ENCODE measurements around the gene GAS2. TPM values are rescaled to one million over a fixed set of nuclear protein-coding genes. Genes with fewer than 3 reads are reported as not detected.

Gene GAS2
- total and polyA plus RNA-seq, 7 donors = 1.1 to 4.8 (median 1.6) TPM

GRCh38 chr11:22669368-22669767 lies 3.0 kb downstream of the GAS2 start:
- no peak overlapping the region for H3K27ac ChIP-seq
- 90 to 94% methylated on average over 2 of the region's 2 CpGs for WGBS, 2 donors
- no peaks in the 10 kb centered on the region for H3K9me3 ChIP-seq
- H3K4me1 ChIP-seq = peaks cover 0 to 14% (median 11%) of the 10 kb centered on the region in 4 donors
- DNase-seq = no peak
- intact Hi-C loops (cut with DNase I) = no loop called here
- peaks cover 0 to 45% (median 5%) of the 10 kb centered on the region in 3 donors for H3K27me3 ChIP-seq
- no peak overlapping the region for H3K4me3 ChIP-seq
- H3K36me3 ChIP-seq = no peaks in the 10 kb centered on the region
- TF ChIP-seq POLR2AphosphoS5 (IDR thresholded peaks at IDR 0.05) (no peak), CTCF (IDR thresholded peaks at IDR 0.05) (no peak), EP300 (IDR thresholded peaks at IDR 0.05) (no peak), POLR2A (IDR thresholded peaks at IDR 0.05) (no peak)

DNA sequence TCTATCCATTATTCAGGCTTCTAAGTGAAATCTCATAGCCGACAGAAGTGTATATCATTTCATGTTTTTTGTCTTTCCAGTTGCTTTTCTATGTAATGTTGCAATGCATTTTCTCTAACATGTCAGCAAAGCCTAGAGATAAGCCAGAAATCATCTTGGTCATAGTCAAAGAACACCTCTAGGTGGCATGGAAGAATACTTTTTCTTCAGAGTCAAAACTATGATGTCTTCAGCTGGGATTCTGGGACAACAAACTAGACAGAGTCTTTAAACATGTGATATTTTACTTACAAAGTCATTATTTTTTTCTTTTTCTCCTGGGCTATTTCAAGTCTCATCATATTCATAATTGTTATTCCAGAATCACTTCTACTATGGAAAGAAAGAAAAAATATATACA lies 4.4 kb downstream of the GAS2 start:
- DNase-seq = no peak
- no peaks in the 10 kb centered on the region for H3K36me3 ChIP-seq
- H3K27ac ChIP-seq = no peak overlapping the region
- no peak overlapping the region for H3K4me3 ChIP-seq
- TF ChIP-seq POLR2A (IDR thresholded peaks at IDR 0.05) = no peak
- TF ChIP-seq POLR2AphosphoS5 (IDR thresholded peaks at IDR 0.05) = no peak
- TF ChIP-seq CTCF (IDR thresholded peaks at IDR 0.05) = no peak
- TF ChIP-seq EP300 (IDR thresholded peaks at IDR 0.05) = no peak
- peaks cover 0 to 13% (median 11%) of the 10 kb centered on the region in 4 donors for H3K4me1 ChIP-seq
- no peaks in the 10 kb centered on the region for H3K9me3 ChIP-seq
- intact Hi-C loops (cut with DNase I) = no loop called here
- WGBS, 2 donors = 49 to 76% methylated on average over 1 of the region's 1 CpG
- H3K27me3 ChIP-seq = peaks cover 0 to 34% (median 5%) of the 10 kb centered on the region in 3 donors

GRCh38 chr11:22671751-22672150 lies 5.3 kb downstream of the GAS2 start:
- TF ChIP-seq CTCF (IDR thresholded peaks at IDR 0.05) (no peak), POLR2AphosphoS5 (IDR thresholded peaks at IDR 0.05) (no peak), POLR2A (IDR thresholded peaks at IDR 0.05) (no peak), EP300 (IDR thresholded peaks at IDR 0.05) (no peak)
- no peak for DNase-seq
- WGBS, 2 donors = 49 to 85% methylated on average over 2 of the region's 2 CpGs

GRCh38 chr11:22674470-22675439 lies 8.3 kb downstream of the GAS2 start:
- no peaks in the 10 kb centered on the region for H3K36me3 ChIP-seq
- WGBS, 2 donors = 17 to 61% methylated on average over 4 of the region's 4 CpGs
- intact Hi-C loops (cut with DNase I) = no loop called here
- H3K27me3 ChIP-seq = peaks cover 0 to 2% (median 0%) of the 10 kb centered on the region in 3 donors
- no peak for TF ChIP-seq POLR2A (IDR thresholded peaks at IDR 0.05)
- TF ChIP-seq CTCF (IDR thresholded peaks at IDR 0.05) = no peak
- TF ChIP-seq EP300 (IDR thresholded peaks at IDR 0.05) = no peak
- TF ChIP-seq POLR2AphosphoS5 (IDR thresholded peaks at IDR 0.05) = no peak
- no peak for DNase-seq
- H3K9me3 ChIP-seq = no peaks in the 10 kb centered on the region
- H3K4me3 ChIP-seq = no peak overlapping the region
- H3K27ac ChIP-seq = no peak overlapping the region
- H3K4me1 ChIP-seq = no peaks in the 10 kb centered on the region

More at GRCh38 chr11:22671751-22672150, 5.3 kb downstream of the GAS2 start:
- Histone ChIP-seq H3K9me3 (no peaks in the 10 kb centered on the region), H3K4me1 (peaks cover 0 to 6% (median 5%) of the 10 kb centered on the region in 4 donors), H3K27me3 (peaks cover 0 to 25% (median 5%) of the 10 kb centered on the region in 3 donors), H3K27ac (no peak overlapping the region), H3K4me3 (no peak overlapping the region), H3K36me3 (no peaks in the 10 kb centered on the region)
- intact Hi-C loops (cut with DNase I) = no loop called here
